WERI-Rb-1 (cell line): ENCODE measurements around the gene KMT5B.
"Not testable (repeated sequence)": the region's sequence is repeated elsewhere in the genome, so short reads cannot be mapped to it uniquely, and the experiment has no call there.

Source experiments
- DNase-seq: peaks from one replicate; pipeline ENCODE4 v3.0.0-alpha.2; 2020
- H3K27ac ChIP-seq: fragments of 250-450 bp; sonication (Bioruptor Pico); 2 replicates; pipeline ENCODE4 v1.5.1; 2020; ENCODE audit warnings: mild to moderate bottlenecking, moderate library complexity
- H3K27me3 ChIP-seq: fragments of 250-450 bp; sonication (Bioruptor Pico); 2 replicates; pipeline ENCODE4 v1.5.1; 2021; ENCODE audit warnings: mild to moderate bottlenecking, low read depth, moderate library complexity; ENCODE audit not compliant: insufficient read depth, severe bottlenecking
- H3K36me3 ChIP-seq: fragments of 250-450 bp; sonication (Bioruptor Pico); 2 replicates; pipeline ENCODE4 v1.5.1; 2020; ENCODE audit warnings: mild to moderate bottlenecking, moderate library complexity
- H3K4me3 ChIP-seq: 2 replicates; pipeline ENCODE4 v1.5.1; 2011; ENCODE audit warnings: low read depth, mild to moderate bottlenecking, control low read depth, low read length
- H3K9me3 ChIP-seq: fragments of 250-450 bp; sonication (Bioruptor Pico); 2 replicates; pipeline ENCODE4 v1.5.1; 2021; ENCODE audit warnings: mild to moderate bottlenecking, moderate library complexity; ENCODE audit not compliant: severe bottlenecking
- TF ChIP-seq, protein P1 (sequence below): IDR thresholded peaks from 2 replicates; pipeline ENCODE4 v1.5.1; 2011; ENCODE audit warnings: low read depth, mild to moderate bottlenecking, control low read depth, inconsistent platforms, low read length

The KMT5B gene

GRCh38 chr11:68254421-68254820, 41.3 kb upstream of the KMT5B start:
- Histone ChIP-seq H3K9me3 (no peaks in the 10 kb centered on the region), H3K36me3 (no peaks in the 10 kb centered on the region), H3K27me3 (no peaks in the 10 kb centered on the region), H3K4me3 (no peak overlapping the region), H3K27ac (no peak overlapping the region)
- TF ChIP-seq, protein P1, sequence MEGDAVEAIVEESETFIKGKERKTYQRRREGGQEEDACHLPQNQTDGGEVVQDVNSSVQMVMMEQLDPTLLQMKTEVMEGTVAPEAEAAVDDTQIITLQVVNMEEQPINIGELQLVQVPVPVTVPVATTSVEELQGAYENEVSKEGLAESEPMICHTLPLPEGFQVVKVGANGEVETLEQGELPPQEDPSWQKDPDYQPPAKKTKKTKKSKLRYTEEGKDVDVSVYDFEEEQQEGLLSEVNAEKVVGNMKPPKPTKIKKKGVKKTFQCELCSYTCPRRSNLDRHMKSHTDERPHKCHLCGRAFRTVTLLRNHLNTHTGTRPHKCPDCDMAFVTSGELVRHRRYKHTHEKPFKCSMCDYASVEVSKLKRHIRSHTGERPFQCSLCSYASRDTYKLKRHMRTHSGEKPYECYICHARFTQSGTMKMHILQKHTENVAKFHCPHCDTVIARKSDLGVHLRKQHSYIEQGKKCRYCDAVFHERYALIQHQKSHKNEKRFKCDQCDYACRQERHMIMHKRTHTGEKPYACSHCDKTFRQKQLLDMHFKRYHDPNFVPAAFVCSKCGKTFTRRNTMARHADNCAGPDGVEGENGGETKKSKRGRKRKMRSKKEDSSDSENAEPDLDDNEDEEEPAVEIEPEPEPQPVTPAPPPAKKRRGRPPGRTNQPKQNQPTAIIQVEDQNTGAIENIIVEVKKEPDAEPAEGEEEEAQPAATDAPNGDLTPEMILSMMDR = no peak
- DNase-seq = no peak

DNA sequence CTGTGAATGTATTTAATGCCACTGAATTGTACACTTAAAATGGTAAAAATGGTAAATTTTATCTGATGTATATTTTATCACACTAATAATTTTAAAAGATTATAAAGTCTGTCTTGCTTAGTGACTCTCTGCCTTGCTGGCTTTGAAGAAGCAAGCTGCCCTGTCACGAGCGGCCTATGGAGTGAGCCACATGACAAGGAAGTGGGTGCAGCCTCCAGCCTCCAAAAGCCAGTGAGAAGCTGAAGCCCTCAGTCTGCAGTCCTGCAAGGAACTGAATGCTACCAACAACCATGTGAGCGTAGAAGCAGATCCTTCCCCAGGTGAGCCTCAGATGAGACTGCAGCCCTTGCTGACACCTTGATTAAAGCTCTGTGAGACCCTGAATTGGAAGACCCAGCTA, 38.7 kb upstream of the KMT5B start:
- H3K9me3 ChIP-seq = no peaks in the 10 kb centered on the region
- no peaks in the 10 kb centered on the region for H3K36me3 ChIP-seq
- no peak overlapping the region for H3K4me3 ChIP-seq
- H3K27me3 ChIP-seq = no peaks in the 10 kb centered on the region
- H3K27ac ChIP-seq = no peak overlapping the region
- no peak for DNase-seq
- TF ChIP-seq, protein P1 = no peak

DNA sequence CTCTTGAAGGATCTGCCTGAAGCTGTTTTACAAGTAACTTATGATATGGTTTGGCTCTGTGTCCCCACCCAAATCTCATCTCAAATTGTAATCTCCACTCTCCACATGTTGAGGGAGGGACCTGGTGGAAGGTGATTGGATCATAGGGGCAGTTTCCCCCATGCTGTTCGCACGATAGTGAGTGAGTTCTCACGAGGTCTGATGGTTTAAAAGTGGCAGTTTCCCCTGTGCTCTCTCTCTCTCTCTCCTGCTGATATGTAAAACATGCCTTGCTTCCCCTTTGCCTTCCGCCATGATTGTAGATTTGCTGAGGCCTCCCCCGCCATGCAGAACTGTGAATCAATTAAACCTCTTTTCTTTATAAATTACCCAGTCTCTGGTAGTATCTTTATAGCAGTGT, 31.8 kb upstream of the KMT5B start:
- not testable (repeated sequence) for DNase-seq, H3K36me3 ChIP-seq, H3K4me3 ChIP-seq, H3K9me3 ChIP-seq, H3K27me3 ChIP-seq, H3K27ac ChIP-seq

DNA sequence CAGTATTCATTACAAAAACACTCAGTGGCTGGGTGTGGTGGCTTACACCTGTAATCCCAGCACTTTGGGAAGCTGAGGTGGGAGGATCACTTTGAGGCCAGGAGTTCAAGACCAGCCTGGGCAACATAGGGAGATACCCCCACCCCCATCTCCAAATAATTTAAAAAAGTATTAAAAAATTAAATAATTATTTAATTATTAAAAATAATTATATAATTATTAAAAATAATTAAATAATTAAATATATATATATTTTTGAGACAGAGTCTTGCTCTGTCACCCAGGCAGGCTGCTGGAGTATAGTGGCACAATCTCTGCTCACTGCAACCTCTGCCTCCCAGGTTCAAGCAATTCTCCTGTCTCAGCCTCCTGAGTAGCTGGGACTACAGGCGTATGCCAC, 30.8 kb upstream of the KMT5B start:
- H3K27me3 ChIP-seq, H3K4me3 ChIP-seq, H3K36me3 ChIP-seq, H3K9me3 ChIP-seq, DNase-seq, H3K27ac ChIP-seq: not testable (repeated sequence)

GRCh38 chr11:68242616-68243015, 29.5 kb upstream of the KMT5B start:
- TF ChIP-seq, protein P1 = no peak
- no peaks in the 10 kb centered on the region for H3K36me3 ChIP-seq
- DNase-seq = no peak
- no peak overlapping the region for H3K27ac ChIP-seq
- H3K4me3 ChIP-seq = no peak overlapping the region
- no peaks in the 10 kb centered on the region for H3K9me3 ChIP-seq
- no peaks in the 10 kb centered on the region for H3K27me3 ChIP-seq

GRCh38 chr11:68231621-68232020, 18.5 kb upstream of the KMT5B start:
- Histone ChIP-seq H3K36me3 (no peaks in the 10 kb centered on the region), H3K27ac (no peak overlapping the region), H3K9me3 (no peaks in the 10 kb centered on the region), H3K27me3 (no peaks in the 10 kb centered on the region), H3K4me3 (no peak overlapping the region)
- TF ChIP-seq, protein P1 = no peak
- no peak for DNase-seq

DNA sequence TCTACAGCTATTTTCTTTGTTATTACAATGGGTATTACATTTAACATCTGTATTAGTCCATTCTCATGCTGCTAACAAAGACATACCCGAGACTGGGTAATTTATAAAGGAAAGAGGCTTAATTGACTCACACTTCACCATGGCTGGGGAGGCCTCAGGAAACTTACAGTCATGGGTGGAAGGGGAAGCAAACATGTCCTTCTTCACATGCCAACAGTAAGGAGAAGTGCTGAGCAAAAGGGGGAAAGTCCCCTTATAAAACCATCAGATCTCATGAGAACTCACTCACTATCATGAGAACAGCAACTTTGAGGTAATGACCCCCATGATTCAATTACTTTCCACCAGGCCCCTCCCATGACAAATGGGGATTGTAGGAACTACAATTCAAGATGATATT, 16.5 kb upstream of the KMT5B start:
- Histone ChIP-seq H3K36me3 (no peaks in the 10 kb centered on the region), H3K27ac (no peak overlapping the region), H3K27me3 (no peaks in the 10 kb centered on the region), H3K4me3 (no peak overlapping the region), H3K9me3 (peaks cover 2% of the 10 kb centered on the region)
- DNase-seq = no peak
- TF ChIP-seq, protein P1 = no peak
